ENCODE data around the gene IGHMBP2. TPM values are rescaled to one million over a fixed set of nuclear protein-coding genes. Genes with fewer than 3 reads are reported as not detected.

The IGHMBP2 gene
- total and polyA plus RNA-seq, 2 of the 8 experiments (the other 6 are each of a cell fraction or from before 2014, with no cell fraction given) = 8.4 to 17.6 TPM

GRCh38 chr11:68934321-68934645, 30.6 kb downstream of the IGHMBP2 start:
- Histone ChIP-seq H3K9me3 (ENCODE audit: insufficient read depth in 2 of 2, low read depth in 1 of 2, low read length in 1 of 2) (no peaks in the 10 kb centered on the region), H2BK12ac (ENCODE audit: low read depth, low read length) (no peak overlapping the region), H4K20me1 (replicated peaks in 1 of 2; ENCODE audit: control insufficient read depth in 1 of 2, insufficient read depth in 2 of 2, low read length in 2 of 2) (peaks cover 3 to 4% of the 10 kb centered on the region in 2 experiments), H3K36me3 (ENCODE audit: control insufficient read depth in 2 of 4, insufficient read depth in 4 of 4, low read length in 3 of 4) (peaks cover 4 to 25% (median 16%) of the 10 kb centered on the region in 4 experiments; a peak in 6 of 8 replicates), H3K79me2 (ENCODE audit: control insufficient read depth in 1 of 2, insufficient read depth in 2 of 2, low read length in 2 of 2) (no peaks in the 10 kb centered on the region), H3K79me1 (ENCODE audit: low read depth, low read length) (no peaks in the 10 kb centered on the region; the same call in 1 of the 2 replicates), H2BK120ac (replicated peaks; ENCODE audit: low read depth, low read length) (no peak overlapping the region), H3K4me1 (replicated peaks in 1 of 4; ENCODE audit: control insufficient read depth in 3 of 4, insufficient read depth in 4 of 4, low read length in 3 of 4) (no peaks in the 10 kb centered on the region), H3K9ac (replicated peaks in 1 of 4; ENCODE audit: extremely low read depth in 1 of 4, low read depth in 3 of 4, low read length in 3 of 4) (no peak overlapping the region), H3K18ac (ENCODE audit: extremely low read depth, low read length) (no peak overlapping the region), H3K4me3 (ENCODE audit: extremely low read depth in 1 of 4, insufficient read depth in 2 of 4, low read depth in 3 of 4, low read length in 4 of 4) (no peak overlapping the region), H2BK5ac (ENCODE audit: low read depth, low read length) (no peak overlapping the region), H3K23me2 (ENCODE audit: low read depth, low read length) (no peaks in the 10 kb centered on the region), H4K5ac (ENCODE audit: insufficient read length, low read depth, low read length) (no peak overlapping the region), H3K27ac (ENCODE audit: low read depth, low read length) (no peak overlapping the region), H3K27me3 (replicated peaks in 1 of 4; ENCODE audit: control insufficient read depth in 3 of 4, extremely low read depth in 1 of 4, insufficient read depth in 3 of 4, low read length in 3 of 4) (no peaks in the 10 kb centered on the region), H2AFZ (ENCODE audit: low read length) (no peak overlapping the region), H3K4me2 (ENCODE audit: insufficient read depth in 1 of 2, low read depth in 2 of 2, low read length in 2 of 2) (no peak overlapping the region), H3K23ac (ENCODE audit: insufficient read length) (no peak overlapping the region), H2AK5ac (ENCODE audit: low read depth, low read length) (no peak overlapping the region), H3K56ac (replicated peaks; ENCODE audit: insufficient read length, low read depth, low read length) (no peak overlapping the region), H4K8ac (ENCODE audit: extremely low read depth, insufficient read depth, low read length) (no peak overlapping the region), H3K14ac (ENCODE audit: insufficient read length) (no peak overlapping the region), H3K4ac (replicated peaks; ENCODE audit: insufficient read length, low read depth, low read length) (no peak overlapping the region), H4K91ac (replicated peaks; ENCODE audit: insufficient read length, low read length) (no peak overlapping the region), H2BK20ac (ENCODE audit: low read length) (no peak overlapping the region), H2BK15ac (ENCODE audit: low read length) (no peak overlapping the region)
- POLR2A ChIA-PET (ENCODE audit: partially characterized antibody) = interaction anchor here (1.4 kb wide), 1 partner anchor 8 kb away, joined by 5 read pairs; no protein-coding TSS in a partner anchor
- DNase-seq (ENCODE audit: low read depth in 1 of 2, low spot score in 2 of 2) (no peak), FAIRE-seq (no peak)
- WGBS, 2 experiments (ENCODE audit: extremely low coverage in 1 of 2, insufficient coverage in 1 of 2, insufficient read length in 1 of 2, insufficient replicate concordance in 2 of 2, low coverage in 1 of 2, low lambda C conversion rate in 2 of 2, missing lambda C conversion rate in 1 of 2) = 89% methylated on average over 12 of the region's 12 CpGs; no CpG with 5 or more reads in 1 of the 2 experiments
- TF ChIP-seq CTCF (IDR thresholded peaks at IDR 0.05; ENCODE audit: control extremely low read depth in 1 of 3, insufficient read depth in 1 of 3, low read depth in 1 of 3, low read length in 3 of 3) (peak in 2 of 3 experiments; percentile 29 to 31; a peak in 2 of 4 replicates), RAD21 (IDR thresholded peaks at IDR 0.05 in 1 of 2, conservative IDR thresholded peaks at IDR 0.05 in 1 of 2; ENCODE audit: low read depth in 2 of 2, low read length in 2 of 2) (peak in 1 of 2 experiments; percentile 30; a peak in 2 of 4 replicates), BACH1 (IDR thresholded peaks at IDR 0.05; ENCODE audit: low read length) (no peak)
- CTCF ChIA-PET (ENCODE audit: partially characterized antibody) = interaction anchor here (1.1 to 2.6 kb wide), 4 partner anchors 13 to 78 kb away, joined by 3 to 6 read pairs (median 4); no protein-coding TSS in a partner anchor

Measured in H1 (cell line).